Measurements from ENCODE around the gene COL26A1. TPM values are rescaled to one million over a fixed set of nuclear protein-coding genes. Genes with fewer than 3 reads are reported as not detected.

COL26A1 gene
- total RNA-seq, 1 experiment from 2014 or later: not detected

DNA sequence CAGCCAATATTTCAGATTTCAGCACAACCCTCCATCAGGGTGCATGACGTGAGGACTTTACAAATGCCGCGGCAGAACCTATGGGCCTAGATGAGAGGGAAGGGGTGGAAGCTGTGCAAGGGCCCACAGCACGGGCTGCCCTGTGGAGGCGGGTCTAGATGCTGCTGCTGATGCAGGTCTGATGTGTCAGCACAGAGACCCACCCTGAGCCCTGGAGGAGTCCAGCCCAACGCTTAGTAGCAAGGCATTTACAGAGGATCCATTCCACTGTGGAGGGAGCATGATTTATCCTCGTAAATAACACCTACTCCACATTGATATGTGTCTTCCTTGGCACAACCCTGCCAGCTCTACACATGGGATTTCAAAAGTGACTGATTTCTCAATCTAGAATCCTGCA is 217.9 kb downstream of the COL26A1 start:
- peaks cover 5% of the 10 kb centered on the region; the same call in 1 of the 2 replicates for H3K9me3 ChIP-seq (ENCODE audit: low read length)
- H3K9me2 ChIP-seq (replicated peaks; ENCODE audit: insufficient read depth, low read length): no peaks in the 10 kb centered on the region
- no peaks in the 10 kb centered on the region for H3K27me3 ChIP-seq (ENCODE audit: low read length)
- H3K4me2 ChIP-seq (ENCODE audit: low read depth, low read length, poor library complexity, severe bottlenecking): no peak overlapping the region
- peaks cover 3% of the 10 kb centered on the region for H3K4me1 ChIP-seq (ENCODE audit: low read length)
- no peak overlapping the region for H3K9ac ChIP-seq (ENCODE audit: low read length)
- no peak overlapping the region for H3K27ac ChIP-seq (ENCODE audit: low read length)
- no peak overlapping the region for H3K4me3 ChIP-seq (ENCODE audit: low read length)
- no peak overlapping the region for H2AFZ ChIP-seq (ENCODE audit: low read length)
- DNase-seq: peak; percentile 39
- H4K20me1 ChIP-seq (ENCODE audit: insufficient read depth, low read depth, low read length): no peaks in the 10 kb centered on the region
- H3K79me2 ChIP-seq (ENCODE audit: low read length): no peaks in the 10 kb centered on the region
- no peaks in the 10 kb centered on the region for H3K36me3 ChIP-seq (ENCODE audit: insufficient read depth, low read length)

- H4K20me1 ChIP-seq (ENCODE audit: insufficient read depth, low read depth, low read length): no peaks in the 10 kb centered on the region
- no peaks in the 10 kb centered on the region; the same call in 1 of the 2 replicates for H3K4me1 ChIP-seq (ENCODE audit: low read length)
- no peak for DNase-seq
- H3K27me3 ChIP-seq (ENCODE audit: low read length): no peaks in the 10 kb centered on the region
- no peak overlapping the region for H2AFZ ChIP-seq (ENCODE audit: low read length)
- no peak overlapping the region for H3K27ac ChIP-seq (ENCODE audit: low read length)
- no peak overlapping the region for H3K4me2 ChIP-seq (ENCODE audit: low read depth, low read length, poor library complexity, severe bottlenecking)
- H3K36me3 ChIP-seq (ENCODE audit: insufficient read depth, low read length): no peaks in the 10 kb centered on the region
- H3K4me3 ChIP-seq (ENCODE audit: low read length): no peak overlapping the region
- H3K79me2 ChIP-seq (ENCODE audit: low read length): no peaks in the 10 kb centered on the region
- H3K9me2 ChIP-seq (replicated peaks; ENCODE audit: insufficient read depth, low read length): no peaks in the 10 kb centered on the region
- no peak overlapping the region for H3K9ac ChIP-seq (ENCODE audit: low read length)
- peaks cover 3% of the 10 kb centered on the region; the same call in 1 of the 2 replicates for H3K9me3 ChIP-seq (ENCODE audit: low read length)
These were observed 219.2 kb downstream of the COL26A1 start for GRCh38 chr7:101581891-101582290.

DNA sequence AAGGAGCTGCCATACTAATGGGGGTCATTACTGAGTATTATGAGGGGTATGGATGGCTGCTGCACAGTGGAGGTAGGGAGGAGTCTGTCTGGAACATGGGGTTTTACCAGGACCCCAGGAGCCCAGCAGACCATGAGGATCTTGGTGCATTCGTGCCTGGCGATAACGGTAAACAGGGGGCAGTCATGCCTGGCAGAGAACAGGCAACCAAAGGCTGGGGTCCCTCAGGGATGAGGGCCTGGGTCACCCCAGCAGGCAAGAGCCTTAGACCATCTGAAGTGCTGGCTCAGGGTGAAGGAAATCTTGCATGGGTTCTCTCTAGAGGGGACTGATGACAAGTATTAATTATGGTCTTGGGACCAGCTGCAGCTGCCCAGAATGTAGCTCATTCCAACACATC is 220.3 kb downstream of the COL26A1 start:
- Histone ChIP-seq H3K9me2 (replicated peaks; ENCODE audit: insufficient read depth, low read length) (no peaks in the 10 kb centered on the region), H3K4me1 (ENCODE audit: low read length) (no peaks in the 10 kb centered on the region; the same call in 1 of the 2 replicates), H3K79me2 (ENCODE audit: low read length) (no peaks in the 10 kb centered on the region), H3K36me3 (ENCODE audit: insufficient read depth, low read length) (no peaks in the 10 kb centered on the region), H3K9me3 (ENCODE audit: low read length) (no peaks in the 10 kb centered on the region), H4K20me1 (ENCODE audit: insufficient read depth, low read depth, low read length) (no peaks in the 10 kb centered on the region), H3K4me3 (ENCODE audit: low read length) (no peak overlapping the region), H3K4me2 (ENCODE audit: low read depth, low read length, poor library complexity, severe bottlenecking) (no peak overlapping the region), H3K27me3 (ENCODE audit: low read length) (no peaks in the 10 kb centered on the region), H3K9ac (ENCODE audit: low read length) (no peak overlapping the region), H2AFZ (ENCODE audit: low read length) (no peak overlapping the region), H3K27ac (ENCODE audit: low read length) (no peak overlapping the region)
- no peak for DNase-seq

- Histone ChIP-seq H3K4me2 (ENCODE audit: low read depth, low read length, poor library complexity, severe bottlenecking) (no peak overlapping the region), H2AFZ (ENCODE audit: low read length) (no peak overlapping the region)
- DNase-seq: peak; percentile 32
These were observed 223.6 kb downstream of the COL26A1 start for GRCh38 chr7:101586078-101586905.

GRCh38 chr7:101586906-101587677 is 224.4 kb downstream of the COL26A1 start:
- no peak overlapping the region for H2AFZ ChIP-seq (ENCODE audit: low read length)
- H3K27ac ChIP-seq (ENCODE audit: low read length): no peak overlapping the region
- peak; percentile 44 for DNase-seq
- no peaks in the 10 kb centered on the region for H3K79me2 ChIP-seq (ENCODE audit: low read length)
- H3K9me3 ChIP-seq (ENCODE audit: low read length): no peaks in the 10 kb centered on the region
- no peaks in the 10 kb centered on the region for H3K9me2 ChIP-seq (replicated peaks; ENCODE audit: insufficient read depth, low read length)
- H3K36me3 ChIP-seq (ENCODE audit: insufficient read depth, low read length): no peaks in the 10 kb centered on the region
- no peak overlapping the region for H3K4me3 ChIP-seq (ENCODE audit: low read length)
- H3K4me1 ChIP-seq (ENCODE audit: low read length): no peaks in the 10 kb centered on the region; the same call in 1 of the 2 replicates
- H3K27me3 ChIP-seq (ENCODE audit: low read length): no peaks in the 10 kb centered on the region
- no peak overlapping the region for H3K4me2 ChIP-seq (ENCODE audit: low read depth, low read length, poor library complexity, severe bottlenecking)
- H3K9ac ChIP-seq (ENCODE audit: low read length): no peak overlapping the region
- no peaks in the 10 kb centered on the region for H4K20me1 ChIP-seq (ENCODE audit: insufficient read depth, low read depth, low read length)

More at GRCh38 chr7:101586078-101586905, 223.6 kb downstream of the COL26A1 start:
- H3K27me3 ChIP-seq (ENCODE audit: low read length): no peaks in the 10 kb centered on the region
- no peak overlapping the region for H3K27ac ChIP-seq (ENCODE audit: low read length)
- no peaks in the 10 kb centered on the region for H3K9me2 ChIP-seq (replicated peaks; ENCODE audit: insufficient read depth, low read length)
- H3K36me3 ChIP-seq (ENCODE audit: insufficient read depth, low read length): no peaks in the 10 kb centered on the region
- no peaks in the 10 kb centered on the region for H3K9me3 ChIP-seq (ENCODE audit: low read length)
- no peaks in the 10 kb centered on the region for H3K79me2 ChIP-seq (ENCODE audit: low read length)
- H3K4me1 ChIP-seq (ENCODE audit: low read length): no peaks in the 10 kb centered on the region; the same call in 1 of the 2 replicates
- no peak overlapping the region for H3K9ac ChIP-seq (ENCODE audit: low read length)
- H4K20me1 ChIP-seq (ENCODE audit: insufficient read depth, low read depth, low read length): no peaks in the 10 kb centered on the region
- no peak overlapping the region for H3K4me3 ChIP-seq (ENCODE audit: low read length)

GRCh38 chr7:101588131-101588935 is 225.7 kb downstream of the COL26A1 start:
- Histone ChIP-seq H3K4me1 (ENCODE audit: low read length) (no peaks in the 10 kb centered on the region), H3K9me3 (ENCODE audit: low read length) (no peaks in the 10 kb centered on the region), H3K79me2 (ENCODE audit: low read length) (no peaks in the 10 kb centered on the region), H3K27me3 (ENCODE audit: low read length) (no peaks in the 10 kb centered on the region), H3K9ac (ENCODE audit: low read length) (no peak overlapping the region), H3K9me2 (replicated peaks; ENCODE audit: insufficient read depth, low read length) (no peaks in the 10 kb centered on the region), H3K4me3 (ENCODE audit: low read length) (no peak overlapping the region), H4K20me1 (ENCODE audit: insufficient read depth, low read depth, low read length) (no peaks in the 10 kb centered on the region), H3K4me2 (ENCODE audit: low read depth, low read length, poor library complexity, severe bottlenecking) (no peak overlapping the region), H3K27ac (ENCODE audit: low read length) (no peak overlapping the region), H2AFZ (ENCODE audit: low read length) (no peak overlapping the region), H3K36me3 (ENCODE audit: insufficient read depth, low read length) (no peaks in the 10 kb centered on the region)
- peak; percentile 25 for DNase-seq

DNA sequence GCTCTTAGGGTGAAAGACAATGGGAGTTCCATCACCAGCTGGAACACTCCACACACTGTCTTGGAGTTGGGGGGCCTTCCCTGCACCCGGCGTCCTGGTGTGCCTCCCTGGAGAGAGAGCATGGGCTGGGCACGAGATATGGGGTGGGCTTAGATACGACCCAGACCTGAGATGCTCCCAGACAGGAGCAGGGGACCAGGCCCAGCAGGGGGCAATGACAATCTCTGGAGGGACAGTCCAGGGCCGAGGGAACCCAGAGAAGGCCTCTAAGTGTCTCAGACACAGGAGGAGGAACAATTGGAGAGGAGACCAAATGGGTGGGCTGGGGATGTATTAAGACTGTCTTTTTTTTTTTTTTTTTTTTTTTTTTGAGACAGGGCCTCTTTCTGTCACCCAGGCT is 226.4 kb downstream of the COL26A1 start:
- Histone ChIP-seq H3K36me3 (ENCODE audit: insufficient read depth, low read length) (no peaks in the 10 kb centered on the region), H3K79me2 (ENCODE audit: low read length) (no peaks in the 10 kb centered on the region), H2AFZ (ENCODE audit: low read length) (no peak overlapping the region), H3K4me1 (ENCODE audit: low read length) (no peaks in the 10 kb centered on the region), H3K9me2 (replicated peaks; ENCODE audit: insufficient read depth, low read length) (no peaks in the 10 kb centered on the region), H3K27me3 (ENCODE audit: low read length) (no peaks in the 10 kb centered on the region), H3K27ac (ENCODE audit: low read length) (no peak overlapping the region), H3K9ac (ENCODE audit: low read length) (no peak overlapping the region), H3K9me3 (ENCODE audit: low read length) (no peaks in the 10 kb centered on the region), H3K4me3 (ENCODE audit: low read length) (no peak overlapping the region), H3K4me2 (ENCODE audit: low read depth, low read length, poor library complexity, severe bottlenecking) (no peak overlapping the region), H4K20me1 (ENCODE audit: insufficient read depth, low read depth, low read length) (no peaks in the 10 kb centered on the region)
- DNase-seq: peak; percentile 15

Data from Karpas-422 (cell line).